GM18508 (cell line): ENCODE results near the gene GPR137.

Experiments used
- ATAC-seq: cut with Tn5 transposase; IDR thresholded peaks from one replicate; pipeline ENCODE4 v1.9.1; 2021; ENCODE audit warnings: moderate number of reproducible peaks; ENCODE audit not compliant: insufficient read depth, unreplicated experiment

Gene GPR137

DNA sequence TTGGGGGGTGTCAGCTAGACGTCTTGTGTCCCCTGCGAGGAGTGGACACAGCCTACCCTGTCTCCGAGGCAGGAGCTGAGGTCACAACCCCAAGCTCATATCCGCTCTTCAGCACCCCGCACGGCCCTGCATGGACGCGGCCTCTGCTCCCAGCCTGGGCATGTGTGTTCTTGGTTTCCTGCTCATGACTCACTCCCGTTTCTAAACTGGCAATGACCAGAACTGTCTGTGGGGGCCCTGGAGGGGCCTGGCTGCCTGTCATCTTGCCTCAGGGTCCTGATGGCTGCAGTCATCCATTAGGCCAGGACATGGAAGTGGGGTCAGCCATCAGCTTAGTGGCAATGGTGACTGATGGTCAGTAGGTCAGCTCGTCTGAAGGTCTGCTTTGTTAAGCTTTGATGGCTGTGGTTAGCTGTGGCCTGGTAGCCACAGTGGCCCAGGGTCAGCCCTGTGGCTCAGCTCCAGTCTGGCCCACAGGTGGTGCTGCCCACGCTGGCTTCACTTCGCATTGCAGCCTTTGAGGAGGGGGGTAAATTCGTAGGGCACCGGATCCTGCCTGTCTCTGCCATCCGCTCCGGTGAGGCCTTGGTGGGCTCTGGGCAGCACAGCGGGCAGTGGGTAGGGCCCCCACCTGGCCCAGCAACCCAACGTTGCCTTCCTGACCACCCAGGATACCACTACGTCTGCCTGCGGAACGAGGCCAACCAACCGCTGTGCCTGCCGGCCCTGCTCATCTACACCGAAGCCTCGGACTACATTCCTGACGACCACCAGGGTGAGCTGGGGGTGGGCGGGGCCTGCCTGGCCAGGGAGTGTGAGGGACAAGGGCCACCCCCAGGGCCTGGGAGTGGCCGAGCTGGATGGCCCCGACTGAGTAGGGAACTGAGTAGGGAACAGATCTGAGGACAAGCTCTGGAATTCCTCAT lies 22.4 kb upstream of the GPR137 start:
- no peak for ATAC-seq

DNA sequence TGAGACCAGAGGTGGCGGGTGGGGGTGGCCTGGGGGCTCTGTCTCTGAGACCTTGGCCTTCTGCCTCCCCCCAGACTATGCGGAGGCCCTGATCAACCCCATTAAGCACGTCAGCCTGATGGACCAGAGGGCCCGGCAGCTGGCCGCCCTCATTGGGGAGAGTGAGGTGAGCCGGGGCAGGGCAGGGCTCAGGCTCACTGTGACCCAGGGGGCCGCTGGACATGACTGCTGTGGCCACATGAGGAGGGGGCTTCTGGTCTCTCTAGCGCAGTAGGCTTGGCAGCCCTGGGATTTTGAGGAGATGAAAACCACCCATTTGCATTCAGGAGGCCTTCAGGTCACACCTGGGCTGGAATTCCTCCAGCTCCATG lies 21.7 kb upstream of the GPR137 start:
- ATAC-seq: no peak

DNA sequence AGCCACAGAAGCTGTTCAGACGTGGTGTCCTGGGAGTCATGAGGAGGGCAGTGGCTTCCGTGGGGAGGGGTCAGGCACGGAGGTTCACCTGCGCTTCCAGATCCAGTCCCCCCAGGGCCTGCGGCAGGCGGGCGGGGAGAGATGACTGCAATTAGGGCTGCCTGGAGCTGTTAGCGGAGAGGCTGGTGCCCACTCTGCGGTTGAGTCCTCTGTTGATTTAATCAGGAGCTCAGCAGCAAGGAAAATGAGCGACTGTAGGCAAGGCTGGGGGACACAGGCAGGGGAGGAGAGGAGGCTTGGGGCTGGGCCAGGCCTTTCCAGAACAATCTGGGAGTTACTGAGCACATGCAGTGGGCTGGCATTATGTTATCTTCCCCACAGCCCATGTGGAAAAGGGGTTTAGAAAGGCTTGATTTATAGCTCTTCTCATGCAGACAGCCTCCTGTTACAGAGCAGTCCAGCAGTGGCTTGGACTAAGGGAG lies 21.2 kb upstream of the GPR137 start:
- ATAC-seq: no peak

DNA sequence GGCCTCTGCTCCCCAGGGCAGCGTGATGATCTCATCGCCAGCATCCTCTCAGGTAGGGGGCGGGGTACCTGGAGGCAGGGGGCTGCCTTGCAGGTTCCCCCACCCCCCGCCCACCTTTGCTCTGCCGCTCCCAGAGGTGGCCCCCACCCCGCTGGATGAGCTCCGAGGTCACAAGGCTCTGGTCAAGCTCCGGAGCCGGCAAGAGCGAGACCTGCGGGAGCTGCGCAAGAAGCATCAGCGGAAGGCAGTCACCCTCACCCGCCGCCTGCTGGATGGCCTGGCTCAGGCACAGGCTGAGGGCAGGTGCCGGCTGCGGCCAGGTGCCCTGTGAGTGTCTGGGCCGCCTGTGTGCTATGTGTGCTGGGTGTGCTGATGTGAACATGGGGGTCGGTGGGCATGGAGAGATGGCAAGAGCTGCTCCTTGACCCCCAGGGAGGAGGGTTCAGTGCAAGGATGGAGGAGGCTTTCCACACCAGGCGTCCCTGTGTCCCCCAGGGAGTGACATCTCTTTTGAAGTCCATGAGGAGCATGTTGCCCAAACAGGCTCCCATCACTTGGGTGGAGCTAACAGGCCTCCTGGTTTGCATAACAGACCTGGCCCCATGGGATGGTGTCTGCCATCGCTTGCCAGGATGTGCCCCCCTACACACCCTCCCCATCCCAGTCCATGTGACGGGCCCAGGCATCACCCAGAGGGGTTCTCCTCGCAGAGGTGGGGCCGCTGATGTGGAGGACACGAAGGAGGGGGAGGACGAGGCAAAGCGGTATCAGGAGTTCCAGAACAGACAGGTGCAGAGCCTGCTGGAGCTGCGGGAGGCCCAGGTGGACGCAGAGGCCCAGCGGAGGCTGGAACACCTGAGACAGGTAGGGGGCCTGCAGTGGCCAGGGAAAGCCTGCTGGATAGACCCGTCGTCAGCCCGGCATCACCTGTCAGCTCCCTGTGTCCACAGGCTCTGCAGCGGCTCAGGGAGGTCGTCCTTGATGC lies 20.2 kb upstream of the GPR137 start:
- no peak for ATAC-seq

DNA sequence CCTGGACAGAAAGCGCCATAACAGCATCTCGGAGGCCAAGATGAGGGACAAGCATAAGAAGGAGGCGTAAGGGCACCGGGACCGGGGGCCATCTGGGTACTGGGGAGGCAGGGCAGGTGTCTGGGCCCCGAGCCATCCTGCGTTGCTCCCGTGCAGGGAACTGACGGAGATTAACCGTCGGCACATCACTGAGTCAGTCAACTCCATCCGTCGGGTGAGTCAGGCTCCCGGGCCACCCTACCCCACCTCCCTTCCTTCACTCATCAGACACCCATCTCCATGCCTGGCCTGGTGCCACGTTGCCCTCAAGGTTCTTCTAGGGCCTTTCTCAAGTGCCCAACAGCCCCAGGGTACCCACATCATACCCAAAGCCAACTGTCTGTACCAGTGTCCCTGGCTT lies 19.3 kb upstream of the GPR137 start:
- ATAC-seq: no peak

DNA sequence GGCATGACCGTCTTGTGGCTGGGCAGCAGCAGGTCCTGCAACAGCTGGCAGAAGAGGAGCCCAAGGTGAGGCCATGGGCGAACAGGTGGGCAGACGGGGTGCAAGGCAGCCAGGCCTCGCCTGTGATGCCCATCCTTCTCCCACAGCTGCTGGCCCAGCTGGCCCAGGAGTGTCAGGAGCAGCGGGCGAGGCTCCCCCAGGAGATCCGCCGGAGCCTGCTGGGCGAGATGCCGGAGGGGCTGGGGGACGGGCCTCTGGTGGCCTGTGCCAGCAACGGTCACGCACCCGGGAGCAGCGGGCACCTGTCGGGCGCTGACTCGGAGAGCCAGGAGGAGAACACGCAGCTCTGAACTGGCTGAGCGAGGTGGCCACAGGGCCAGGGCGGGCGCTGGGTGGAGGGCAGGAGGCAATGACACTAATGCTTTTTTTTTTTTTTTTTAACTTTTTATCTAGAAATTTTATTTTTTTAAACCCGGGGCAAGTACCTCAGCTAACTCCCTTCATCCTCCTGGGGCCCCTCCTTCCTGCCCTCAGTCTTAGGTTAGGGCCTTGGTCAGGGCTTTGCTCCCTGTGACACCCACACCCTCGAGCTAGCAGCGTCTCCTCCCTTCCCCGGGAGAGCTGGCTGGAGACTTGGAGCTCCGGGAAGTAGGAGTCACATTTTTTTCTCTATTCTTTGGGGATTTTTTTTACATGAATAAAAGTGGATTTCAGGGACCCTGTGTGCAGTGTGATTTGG lies 18.3 kb upstream of the GPR137 start:
- no peak for ATAC-seq

DNA sequence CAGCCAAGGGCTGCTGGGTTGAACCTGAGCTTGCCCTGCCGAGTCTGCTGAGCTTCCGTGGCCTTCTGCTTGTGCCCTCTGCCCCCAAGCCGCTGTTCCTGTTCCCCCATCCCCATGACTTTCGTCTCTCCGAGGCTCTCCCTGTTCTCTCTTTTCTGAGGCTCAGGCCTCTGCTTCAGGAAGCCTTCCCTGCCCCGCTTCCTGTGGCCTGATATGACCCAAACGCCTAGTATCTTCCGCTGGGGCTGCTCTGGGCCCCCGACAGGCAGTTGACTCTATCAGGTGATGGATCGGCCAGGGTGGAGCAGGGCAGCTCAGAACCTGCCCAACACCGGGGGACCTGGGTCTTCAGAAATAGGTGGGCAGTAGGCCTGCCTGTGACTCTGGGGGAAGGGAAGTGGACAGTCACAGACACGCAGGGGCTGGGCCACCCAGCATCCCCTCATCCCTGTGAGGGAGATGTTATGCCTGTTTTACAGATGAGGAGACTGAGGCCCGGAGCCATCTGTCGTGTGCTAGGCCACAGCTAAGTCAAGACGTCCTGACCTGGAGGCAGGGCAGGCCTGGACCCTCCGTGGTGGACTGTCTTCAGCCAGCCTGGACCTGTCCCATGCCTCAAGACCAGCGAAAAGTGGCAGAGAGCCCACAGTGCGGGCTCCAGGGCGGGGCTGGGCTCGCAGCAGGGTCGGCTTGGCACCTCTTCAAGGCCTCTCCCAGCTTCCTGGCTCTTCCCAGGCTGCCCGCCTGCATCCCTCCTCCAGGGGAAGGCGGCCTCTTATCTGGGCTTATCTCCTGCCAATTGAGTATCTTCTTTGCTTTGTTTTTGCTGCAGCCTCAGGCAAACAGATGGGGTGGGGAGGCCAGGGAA lies 17.4 kb upstream of the GPR137 start:
- no peak for ATAC-seq

DNA sequence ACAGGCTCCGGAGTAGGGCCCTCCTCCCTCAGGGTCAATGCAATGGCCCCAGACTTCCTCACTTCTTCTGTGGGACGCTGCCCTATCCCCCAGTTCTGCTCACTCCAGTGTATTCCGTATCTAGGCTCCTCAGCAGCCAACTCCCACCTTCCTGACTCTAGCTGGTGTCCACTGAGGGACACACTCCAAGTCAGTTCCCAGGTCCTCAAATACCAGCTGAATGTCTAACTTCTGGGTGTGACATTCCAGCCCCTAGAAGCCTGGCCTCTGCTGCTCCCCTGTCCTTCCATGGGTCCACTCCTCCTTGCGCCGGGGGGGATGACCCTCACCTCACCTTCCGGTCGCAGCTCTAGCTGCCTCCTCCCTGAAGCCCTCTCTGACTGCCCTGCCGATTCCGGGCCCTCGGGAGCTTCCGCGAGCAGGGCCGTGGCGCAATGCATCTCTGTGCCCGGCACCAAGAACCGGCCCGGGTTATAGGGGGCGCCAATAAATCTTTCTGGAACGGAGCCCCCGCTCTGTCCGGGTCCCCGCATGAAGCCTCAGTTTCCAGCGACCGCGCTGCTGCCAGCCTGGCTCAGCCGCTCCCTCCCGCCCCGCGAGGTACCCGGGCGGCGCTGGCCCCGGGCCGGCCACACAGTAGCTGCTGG lies 16.6 kb upstream of the GPR137 start:
- peak; percentile 10 for ATAC-seq

DNA sequence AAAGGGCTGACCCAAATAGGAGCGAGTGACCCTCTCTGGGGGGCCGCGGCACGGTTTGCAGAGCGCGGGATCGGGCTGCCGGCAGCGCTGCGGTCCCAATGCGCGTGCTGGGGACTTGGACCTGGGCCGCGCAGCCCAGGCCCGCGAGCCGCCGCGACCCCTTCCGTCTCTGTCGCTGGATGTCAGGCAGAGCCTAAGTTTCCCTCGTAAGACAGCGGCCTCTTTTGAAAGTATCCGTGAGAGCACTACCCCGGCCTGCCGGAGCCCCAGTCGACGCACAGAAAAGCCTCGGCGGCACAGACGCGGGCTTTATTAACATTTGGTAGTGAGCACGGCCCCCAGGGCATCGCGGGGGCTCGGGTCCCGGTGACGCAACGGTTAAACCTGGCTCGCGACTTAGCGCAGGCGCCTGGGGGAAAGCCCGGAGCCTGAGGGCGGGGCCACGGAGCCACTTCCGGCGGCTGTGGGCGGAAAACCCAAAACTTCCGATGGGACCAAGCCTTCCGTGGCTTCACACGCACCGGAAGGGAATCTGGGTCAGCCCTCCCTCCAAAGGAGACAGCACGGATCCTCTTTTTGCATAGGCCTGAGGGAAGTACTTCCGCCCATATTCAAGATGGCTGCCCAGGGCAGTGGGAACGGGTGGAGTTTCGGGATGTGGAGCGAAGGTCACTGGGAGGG lies 16.0 kb upstream of the GPR137 start:
- peak; percentile 38 for ATAC-seq

DNA sequence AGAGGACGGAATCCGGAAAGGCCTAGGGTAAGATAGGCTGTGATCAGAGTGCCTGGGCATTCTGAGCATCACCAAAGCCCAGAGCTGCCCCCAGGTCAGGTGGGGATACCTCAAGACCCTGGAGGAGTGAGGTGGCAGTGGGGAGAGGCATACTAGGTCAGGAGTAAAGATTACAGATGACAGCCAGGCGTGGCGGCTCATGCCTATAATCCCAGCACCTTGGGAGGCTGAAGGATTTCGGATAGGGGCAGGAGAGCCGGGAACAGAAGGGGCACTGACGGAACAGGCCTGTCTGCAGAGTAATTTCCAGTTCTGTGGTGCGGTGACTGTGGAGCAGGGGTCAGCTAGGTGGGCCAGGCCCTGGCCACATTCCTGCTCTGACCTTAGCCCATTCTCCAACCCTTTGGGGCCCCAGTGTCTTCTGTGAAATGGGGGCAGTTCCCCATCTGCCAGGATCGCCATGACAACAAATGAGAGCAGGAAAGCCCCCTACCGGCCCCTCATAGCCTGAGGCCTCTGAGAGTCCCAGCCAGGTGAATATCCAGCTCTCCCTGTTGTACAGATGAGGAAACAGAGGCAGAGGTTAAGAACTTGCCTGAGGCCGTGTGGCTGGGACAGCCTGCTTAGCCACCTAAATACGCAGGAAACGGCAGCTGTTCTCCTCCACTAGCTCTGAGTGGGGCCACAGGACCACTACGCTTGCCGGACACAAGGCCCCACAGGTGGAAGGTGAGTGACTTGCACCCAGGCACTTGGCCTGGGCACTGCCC lies 10.4 kb upstream of the GPR137 start:
- no peak for ATAC-seq

DNA sequence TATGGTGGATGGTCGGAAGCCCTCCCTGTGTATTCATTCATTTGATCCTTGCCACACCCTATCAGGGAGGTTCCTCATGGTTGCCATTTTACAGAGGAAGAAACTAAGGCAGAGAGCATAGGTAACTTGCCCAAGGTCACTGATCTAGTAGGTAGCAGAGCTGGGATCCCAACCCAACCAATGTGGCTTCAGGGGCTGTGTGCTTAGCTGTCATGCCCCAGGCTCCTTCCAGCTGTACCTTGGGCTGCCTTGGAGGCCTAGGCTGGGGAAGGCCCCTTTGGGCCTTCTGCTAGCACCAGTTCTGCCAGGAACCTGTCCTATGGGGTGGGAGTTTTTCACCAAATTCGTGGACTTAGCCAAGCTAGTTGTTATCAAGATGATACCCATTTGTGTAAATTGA lies 9.8 kb upstream of the GPR137 start:
- no peak for ATAC-seq

DNA sequence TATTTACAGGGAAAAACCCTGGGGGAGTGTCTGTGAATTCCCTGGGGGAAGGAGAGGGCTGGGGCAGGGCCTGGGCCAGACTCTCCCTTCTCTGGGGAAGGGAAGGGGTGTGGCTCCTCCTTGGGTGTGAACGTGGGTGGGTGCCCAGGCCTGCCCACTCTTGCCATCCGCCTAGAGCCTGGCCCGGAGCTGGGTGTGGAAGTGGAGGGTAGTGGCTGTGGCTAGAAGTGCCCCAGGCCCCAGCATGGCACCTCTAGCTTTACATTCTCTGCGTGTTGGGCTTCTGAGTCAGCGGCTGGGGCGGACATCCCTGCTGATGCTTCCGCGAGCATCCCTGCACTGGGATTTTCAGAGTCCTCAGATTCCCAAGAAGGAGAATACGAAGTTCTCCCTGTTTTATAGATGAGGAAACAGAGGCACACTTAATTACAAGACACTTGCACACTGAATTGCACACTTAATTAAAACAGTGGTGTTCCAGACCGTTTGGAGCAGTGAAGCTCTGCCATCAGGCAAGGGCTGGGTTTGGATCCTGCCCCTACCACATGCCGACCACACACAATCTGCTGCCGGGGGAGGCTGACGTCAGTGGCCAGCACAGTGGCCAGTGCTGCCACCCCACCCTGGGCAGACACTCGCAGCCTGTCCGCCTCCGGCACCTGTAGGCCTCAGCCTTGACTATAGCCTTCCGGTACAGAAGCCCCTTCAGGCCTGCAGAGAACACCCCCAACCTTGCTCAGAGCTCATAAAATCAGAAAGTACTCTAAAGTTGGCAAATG lies 8.8 kb upstream of the GPR137 start:
- no peak for ATAC-seq

DNA sequence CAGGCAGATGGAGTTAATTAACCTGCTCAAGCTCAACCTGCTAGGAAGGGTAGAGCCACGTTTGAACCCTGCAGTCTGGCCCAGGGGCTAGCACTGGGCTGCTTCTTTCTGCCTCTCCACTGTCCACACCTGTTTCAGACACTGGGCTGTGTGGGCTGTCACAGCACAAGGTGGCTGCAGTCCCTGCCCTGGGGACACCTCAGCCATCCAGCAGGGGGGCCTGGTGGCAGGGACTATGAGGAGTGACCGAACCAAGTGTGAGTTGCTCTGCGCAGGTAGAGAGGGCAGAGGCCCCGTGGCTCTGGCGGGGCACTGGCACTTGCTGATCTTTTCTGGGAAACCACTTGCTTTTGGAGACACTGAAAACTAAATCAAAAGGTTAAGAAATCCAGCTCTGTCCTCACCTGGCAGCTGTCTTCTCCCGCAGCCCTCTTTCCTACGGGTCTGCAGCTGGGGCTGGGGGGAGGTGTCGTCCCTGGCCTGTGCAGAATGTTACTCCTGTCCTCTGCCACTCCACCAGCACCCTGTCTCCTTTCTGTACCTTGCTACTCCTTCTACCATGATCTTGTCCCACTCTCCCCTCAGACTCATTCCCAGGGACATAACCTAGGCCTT lies 7.0 kb upstream of the GPR137 start:
- ATAC-seq: no peak

DNA sequence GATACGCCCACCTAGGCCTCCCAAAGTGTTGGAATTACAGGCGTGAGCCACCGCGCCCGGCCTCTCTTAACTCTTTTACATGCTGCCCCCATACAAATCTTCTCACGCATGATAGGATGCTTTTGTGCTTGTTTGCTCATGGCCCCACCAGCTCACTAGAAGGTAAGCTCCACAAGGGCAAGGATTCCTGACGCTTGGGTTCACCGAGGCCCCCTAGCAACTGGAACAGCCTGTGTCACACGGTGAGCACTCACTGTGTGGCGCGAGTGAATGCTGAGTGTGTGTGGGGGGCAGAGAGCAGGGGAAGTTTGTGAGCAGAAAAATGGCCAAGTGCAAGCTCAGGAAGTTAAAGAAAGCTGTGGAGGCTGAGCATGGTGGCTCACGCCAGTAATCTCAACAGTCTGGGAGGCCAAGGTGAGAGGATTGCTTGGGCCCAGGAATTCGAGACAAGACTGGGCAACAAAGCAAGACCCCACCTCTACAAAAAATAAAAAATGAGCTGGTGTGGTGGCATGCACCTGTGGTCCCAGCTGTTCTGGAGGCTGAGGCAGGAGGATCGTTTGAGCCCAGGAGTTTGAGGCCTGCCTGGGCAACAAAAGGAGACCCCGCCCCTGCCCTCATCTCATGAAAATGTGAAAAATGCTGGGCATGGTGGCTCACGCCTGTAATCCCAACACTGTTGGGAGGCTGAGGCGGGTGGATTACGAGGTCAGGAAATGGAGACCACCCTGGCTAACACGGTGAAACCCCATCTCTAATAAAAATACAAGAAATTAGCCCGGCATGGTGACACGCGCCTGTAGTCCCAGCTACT lies 3.5 kb upstream of the GPR137 start:
- ATAC-seq: no peak

DNA sequence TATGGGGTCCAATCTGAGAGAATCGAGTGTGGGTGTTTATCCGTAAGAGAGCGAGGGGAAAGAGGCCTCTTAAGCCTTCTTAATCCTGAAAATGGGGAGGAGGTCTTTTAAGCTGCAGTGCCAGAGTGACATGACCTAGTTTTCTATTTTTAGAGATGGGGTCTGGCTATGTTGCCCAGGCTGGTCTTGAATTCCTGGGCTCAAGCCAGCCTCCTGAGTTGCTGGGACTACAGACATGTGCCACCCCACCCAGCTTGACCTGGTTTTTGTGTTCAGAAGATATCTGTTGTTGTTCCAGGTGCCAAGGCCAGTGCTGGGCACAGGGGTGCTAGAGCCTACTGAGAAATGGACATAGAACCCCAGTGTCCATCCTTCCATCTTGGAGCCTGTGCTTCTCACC lies 2.6 kb upstream of the GPR137 start:
- no peak for ATAC-seq
